ENCODE results near the gene C17orf113.

DNA sequence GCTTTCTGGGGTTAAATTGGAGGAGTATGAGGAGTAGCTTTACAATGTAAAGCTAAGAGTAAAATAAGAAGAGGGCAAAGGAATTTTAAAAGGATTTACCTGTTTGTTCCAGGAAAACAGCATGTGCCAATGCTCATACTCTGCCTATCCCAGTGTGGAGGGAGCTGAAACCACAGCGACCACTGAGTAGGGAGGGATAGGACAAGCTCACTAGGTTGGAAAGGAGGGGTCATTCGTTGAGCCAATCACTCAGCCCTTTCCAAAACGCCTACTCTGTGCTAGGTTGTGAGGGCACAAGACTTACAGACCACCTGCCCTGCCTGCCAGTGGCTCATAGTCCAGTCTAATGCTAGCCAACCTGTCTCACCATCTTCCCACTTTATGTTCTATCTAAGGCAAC, 32.1 kb downstream of the C17orf113 start:
- TF ChIP-seq, protein P1, sequence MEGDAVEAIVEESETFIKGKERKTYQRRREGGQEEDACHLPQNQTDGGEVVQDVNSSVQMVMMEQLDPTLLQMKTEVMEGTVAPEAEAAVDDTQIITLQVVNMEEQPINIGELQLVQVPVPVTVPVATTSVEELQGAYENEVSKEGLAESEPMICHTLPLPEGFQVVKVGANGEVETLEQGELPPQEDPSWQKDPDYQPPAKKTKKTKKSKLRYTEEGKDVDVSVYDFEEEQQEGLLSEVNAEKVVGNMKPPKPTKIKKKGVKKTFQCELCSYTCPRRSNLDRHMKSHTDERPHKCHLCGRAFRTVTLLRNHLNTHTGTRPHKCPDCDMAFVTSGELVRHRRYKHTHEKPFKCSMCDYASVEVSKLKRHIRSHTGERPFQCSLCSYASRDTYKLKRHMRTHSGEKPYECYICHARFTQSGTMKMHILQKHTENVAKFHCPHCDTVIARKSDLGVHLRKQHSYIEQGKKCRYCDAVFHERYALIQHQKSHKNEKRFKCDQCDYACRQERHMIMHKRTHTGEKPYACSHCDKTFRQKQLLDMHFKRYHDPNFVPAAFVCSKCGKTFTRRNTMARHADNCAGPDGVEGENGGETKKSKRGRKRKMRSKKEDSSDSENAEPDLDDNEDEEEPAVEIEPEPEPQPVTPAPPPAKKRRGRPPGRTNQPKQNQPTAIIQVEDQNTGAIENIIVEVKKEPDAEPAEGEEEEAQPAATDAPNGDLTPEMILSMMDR (IDR thresholded peaks at IDR 0.05): no peak
- TF ChIP-seq ZFX (IDR thresholded peaks at IDR 0.05; ENCODE audit: borderline replicate concordance): no peak

Data from 22Rv1 (cell line).